K562 (cell line): ENCODE measurements around the gene HYAL3. TPM values are rescaled to one million over a fixed set of nuclear protein-coding genes. Genes with fewer than 3 reads are reported as not detected.
A peak's percentile ranks its signal among the peaks of the same experiment; 100 is the strongest.

ENCODE experiments used
- ATAC-seq: fragments of 200-7000 bp; cut with Tn5 transposase; 3 replicates; pipeline ENCODE4 v1.9.1; 2020; ENCODE audit warnings: moderate library complexity
- BruUV-seq: library from RNA; stranded (reverse); fragments of 400-500 nt; replicated peaks from 2 replicates; lab custom pipeline; 2021; lab: Mats Ljungman, UMichigan
- CTCF ChIA-PET: fragments of 300-600 bp; formaldehyde crosslinking; extraction: SDS; loops from one replicate; lab custom pipeline; 2021; ENCODE audit warnings: low intra/inter-chr PET ratio; lab: Yijun Ruan, JAX
- POLR2A ChIA-PET: fragments of 300-600, 350-650 bp; sonication (Branson Sonifier 250); formaldehyde crosslinking; extraction: SDS; loops from one replicate; lab custom pipeline; 2021; ENCODE audit warnings: antibody characterized with exemption, inconsistent platforms; lab: Yijun Ruan, JAX
- DNase-seq, 4 experiments: peaks; one replicate each; pipeline versions ENCODE4 v3.0.0 to v3.0.0-alpha.2; 2011 to 2018; ENCODE audit warnings: low spot score in 3 of 4, mixed read lengths in 3 of 4; ENCODE audit errors: extremely low read depth in 1 of 4
- FAIRE-seq: peaks from 2 replicates; lab custom pipeline; 2011; peaks lifted over from hg19 to GRCh38; lab: Jason Lieb, UNC
- H2AFZ ChIP-seq: 2 replicates; pipeline ENCODE4 v1.6.0; 2011; ENCODE audit warnings: low read depth, low read length, control low read depth, inconsistent platforms
- H3K27ac ChIP-seq: fragments of 200-600 bp; 3 replicates; pipeline ENCODE4 v1.8.0; 2011; ENCODE audit warnings: low read depth, mild to moderate bottlenecking, control low read depth, inconsistent platforms, low read length, moderate library complexity, mixed read lengths; ENCODE audit errors: extremely low read depth
- H3K27me3 ChIP-seq, 2 experiments: fragments of 300-600 bp in 1 of 2; 2 replicates in 1 of 2; 3 replicates in 1 of 2; pipeline versions ENCODE4 v1.6.0 to v1.8.0; 2011; ENCODE audit warnings: inconsistent platforms in 2 of 2, low read length in 2 of 2, mild to moderate bottlenecking in 1 of 2, mixed read lengths in 1 of 2, moderate library complexity in 1 of 2; ENCODE audit not compliant: control insufficient read depth in 2 of 2, insufficient read depth in 2 of 2
- H3K36me3 ChIP-seq: fragments of 300-600 bp; 3 replicates; pipeline ENCODE4 v1.8.0; 2011; ENCODE audit warnings: mild to moderate bottlenecking, low read length, inconsistent platforms; ENCODE audit not compliant: control insufficient read depth, insufficient read depth
- H3K4me1 ChIP-seq, 2 experiments: fragments of 200-600 bp in 1 of 2; replicated peaks in 1 of 2; 2 replicates in 1 of 2; 3 replicates in 1 of 2; pipeline versions ENCODE4 v1.5.1 to v1.8.0; 2011; ENCODE audit warnings: inconsistent platforms in 2 of 2, low read length in 2 of 2, mild to moderate bottlenecking in 1 of 2, mixed read lengths in 1 of 2, moderate library complexity in 1 of 2; ENCODE audit not compliant: control insufficient read depth in 2 of 2, insufficient read depth in 2 of 2
- H3K4me2 ChIP-seq: 2 replicates; pipeline ENCODE4 v1.6.1; 2011; ENCODE audit warnings: low read length, control low read depth, inconsistent platforms, mixed read lengths; ENCODE audit not compliant: insufficient read depth
- H3K4me3 ChIP-seq: fragments of 200-600 bp; sonication (generic), shearing (Covaris generic); 2 replicates; pipeline ENCODE4 v1.5.1; 2016; ENCODE audit warnings: control low read depth, inconsistent platforms
- H3K79me2 ChIP-seq: fragments of 200-600 bp; 3 replicates; pipeline ENCODE4 v1.8.0; 2011; ENCODE audit warnings: low read length, inconsistent platforms; ENCODE audit not compliant: control insufficient read depth, insufficient read depth
- H3K9ac ChIP-seq, 2 experiments: 2 replicates each; pipeline versions ENCODE4 v1.6.0 to v1.6.1; 2011; ENCODE audit warnings: low read depth in 2 of 2, low read length in 2 of 2, control low read depth in 1 of 2, inconsistent platforms in 1 of 2, mild to moderate bottlenecking in 1 of 2, mixed read lengths in 1 of 2; ENCODE audit not compliant: insufficient read depth in 1 of 2
- H3K9me1 ChIP-seq: one replicate; pipeline ENCODE4 v1.6.0; 2011; ENCODE audit warnings: inconsistent platforms, mild to moderate bottlenecking, low read length, moderate library complexity; ENCODE audit not compliant: control insufficient read depth, insufficient read depth
- H3K9me3 ChIP-seq: replicated peaks from 2 replicates; pipeline ENCODE4 v1.5.1; 2011; ENCODE audit warnings: low read depth, low read length, inconsistent platforms; ENCODE audit not compliant: control insufficient read depth, insufficient read depth
- H4K20me1 ChIP-seq: replicated peaks from 2 replicates; pipeline ENCODE4 v1.6.1; 2011; ENCODE audit warnings: low read length, inconsistent platforms, mixed read lengths; ENCODE audit not compliant: control insufficient read depth, insufficient read depth
- POLR2G ChIP-seq: fragments of 200-400 bp; formaldehyde crosslinking; IDR thresholded peaks from 2 replicates; pipeline ENCODE4 v1.6.1; 2017; ENCODE audit warnings: low read depth, mild to moderate bottlenecking, antibody characterized with exemption, low read length, moderate library complexity
- POLR2H ChIP-seq: IDR thresholded peaks from 2 replicates; pipeline ENCODE4 v1.6.1; 2016; ENCODE audit warnings: missing genetic modification characterization, low read depth, mild to moderate bottlenecking, control low read depth, missing compliant biosample characterization, moderate library complexity
- ZKSCAN3 ChIP-seq: fragments of 250-450 bp; sonication (Bioruptor Pico); IDR thresholded peaks from 2 replicates; pipeline ENCODE4 v1.4.0; 2020
- WGBS: fragments of 100-300 bp; shearing (Covaris generic); methylation state at CpG from one replicate; pipeline ENCODE4 v1.1.6; 2016; ENCODE audit warnings: low coverage, mixed read lengths; ENCODE audit not compliant: insufficient coverage; ENCODE audit errors: missing lambda C conversion rate; 5-methylcytosine and 5-hydroxymethylcytosine counted together
- in situ Hi-C: fragments of 300-500 bp; cut with MboI; formaldehyde crosslinking; loops from 4 replicates; pipeline ENCODE4 v1.15.0; 2018; ENCODE audit warnings: inconsistent platforms, mixed read lengths
- intact Hi-C: fragments of 100-400 bp; cut with micrococcal nuclease; formaldehyde crosslinking; loops from 2 replicates; pipeline ENCODE4 v1.14.2; 2022
- polyA plus RNA-seq, 8 experiments: library from polyadenylated mRNA; depleted of rRNA in 4 of 8; stranded (reverse) in 5 of 8; unstranded in 3 of 8; fragments of >200 nt; fragmentation: Nextera tagmentation in 2 of 8; fragmentation: Illumina TruSeq in 1 of 8; extraction: Ambion mirVana in 2 of 8; extraction: Trizol in 1 of 8; gene quantifications; 2 replicates each; pipeline versions ENCODE4 v1.2.1 to v1.2.3, GENCODE V29; 2011 to 2014; ENCODE audit warnings: inconsistent platforms in 1 of 8, missing spikeins in 1 of 8
- total RNA-seq, 7 experiments: library from RNA; depleted of rRNA in 6 of 7; stranded (reverse); fragments of >200 nt in 6 of 7; fragmentation: Illumina TruSeq in 2 of 7; extraction: Trizol in 2 of 7; gene quantifications; 2 replicates each; pipeline versions ENCODE4 v1.2.1 to v1.2.3, GENCODE V29; 2011 to 2021; ENCODE audit warnings: low replicate concordance in 1 of 7

HYAL3 gene
- total and polyA plus RNA-seq, 9 of the 15 experiments (the other 6 are each of a cell fraction or from before 2014, with no cell fraction given), result 0.38 to 9.1 (median 6.8) TPM

- no peak for DNase-seq
- TF ChIP-seq POLR2H (tag) (no peak), ZKSCAN3 (CRISPR knock-in tag) (no peak), POLR2G (0 out of 2 replicates have a peak, but pooled peaks have one; percentile 21)
- 91% methylated on average over 7 of the region's 18 CpGs for WGBS
- intact Hi-C loops, result no loop called here
- ChIA-PET CTCF (no interaction called here), POLR2A (interaction anchor here (0.6 kb wide), 2 partner anchors 10 to 1220 kb away, joined by 3 to 4 read pairs; no protein-coding TSS in a partner anchor)
- H3K9ac ChIP-seq, result peak overlapping the region in 1 of 2 experiments; percentile 97; a peak in 2 of 4 replicates
- no peak overlapping the region for H3K4me3 ChIP-seq
- FAIRE-seq, result no peak
- no peaks in the 10 kb centered on the region for H3K27me3 ChIP-seq
- ATAC-seq, result no peak
- H3K4me1 ChIP-seq, result peaks cover 27 to 69% of the 10 kb centered on the region in 2 experiments; a peak in 4 of 5 replicates
- peaks cover 19% of the 10 kb centered on the region; the same call in 2 of the 3 replicates for H3K36me3 ChIP-seq
- no peaks in the 10 kb centered on the region for H3K9me1 ChIP-seq
- no peak overlapping the region for H3K27ac ChIP-seq
- BruUV-seq, result no TSS peak
- H2AFZ ChIP-seq, result no peak overlapping the region
- H3K9me3 ChIP-seq, result no peaks in the 10 kb centered on the region
- no peak overlapping the region for H3K4me2 ChIP-seq
- H3K79me2 ChIP-seq, result peaks cover 40% of the 10 kb centered on the region
- H4K20me1 ChIP-seq, result no peaks in the 10 kb centered on the region
- in situ Hi-C loops, result no loop called here
Observed at GRCh38 chr3:50296721-50297383, 2.4 kb downstream of the HYAL3 start.
